GM12878 (cell line): ENCODE data around the gene MRTFB. TPM values are rescaled to one million over a fixed set of nuclear protein-coding genes. Genes with fewer than 3 reads are reported as not detected.

Source experiments
- ATF7 ChIP-seq: fragments of 450-650 bp; IDR thresholded peaks from 2 replicates; pipeline ENCODE4 v1.6.1; 2016; ENCODE audit warnings: low read depth, mild to moderate bottlenecking
- BMI1 ChIP-seq: fragments of 450-650 bp; IDR thresholded peaks from 2 replicates; pipeline ENCODE4 v1.6.1; 2016; ENCODE audit warnings: mild to moderate bottlenecking, moderate library complexity, borderline replicate concordance
- CHD1 ChIP-seq: IDR thresholded peaks from 2 replicates; pipeline ENCODE4 v1.6.1; 2012; ENCODE audit warnings: low read depth, low read length, improper control_type of control experiment
- CHD2 ChIP-seq: IDR thresholded peaks from 2 replicates; pipeline ENCODE4 v1.6.1; 2011; ENCODE audit warnings: low read depth, low read length, improper control_type of control experiment, borderline replicate concordance
- CREB1 ChIP-seq: IDR thresholded peaks from 2 replicates; pipeline ENCODE4 v1.6.1; 2012; ENCODE audit warnings: low read depth, mild to moderate bottlenecking, inconsistent platforms
- E2F4 ChIP-seq: IDR thresholded peaks from 2 replicates; pipeline ENCODE4 v1.6.1; 2012; ENCODE audit warnings: low read depth, low read length, improper control_type of control experiment
- GABPA ChIP-seq: IDR thresholded peaks from 2 replicates; pipeline ENCODE4 v1.6.1; 2014; ENCODE audit warnings: antibody characterized with exemption, low read depth, mild to moderate bottlenecking, inconsistent platforms
- IRF5 ChIP-seq: fragments of 450-650 bp; IDR thresholded peaks from 2 replicates; pipeline ENCODE4 v1.6.1; 2017; ENCODE audit warnings: borderline replicate concordance
- JUNB ChIP-seq: IDR thresholded peaks from 2 replicates; pipeline ENCODE4 v1.6.1; 2016; ENCODE audit warnings: antibody characterized with exemption, mild to moderate bottlenecking
- MAX ChIP-seq: IDR thresholded peaks from 2 replicates; pipeline ENCODE4 v1.6.1; 2012; ENCODE audit warnings: low read depth, low read length, improper control_type of control experiment
- MYC ChIP-seq: IDR thresholded peaks from 2 replicates; pipeline ENCODE4 v1.6.1; 2011; ENCODE audit warnings: mild to moderate bottlenecking, low read length, moderate library complexity, inconsistent platforms; ENCODE audit not compliant: insufficient read depth, insufficient replicate concordance, insufficient read length, severe bottlenecking
- NFIC ChIP-seq: IDR thresholded peaks from 2 replicates; pipeline ENCODE4 v1.6.1; 2012; ENCODE audit warnings: low read depth, mild to moderate bottlenecking, inconsistent platforms, low read length, moderate library complexity
- NFYA ChIP-seq: IDR thresholded peaks from 2 replicates; pipeline ENCODE4 v1.6.1; 2011; ENCODE audit warnings: low read depth, mild to moderate bottlenecking, low read length, improper control_type of control experiment, borderline replicate concordance
- NR2C1 ChIP-seq: fragments of 450-650 bp; IDR thresholded peaks from 2 replicates; pipeline ENCODE4 v1.6.1; 2017; ENCODE audit warnings: antibody characterized with exemption, mild to moderate bottlenecking, moderate library complexity
- NR2C2 ChIP-seq: IDR thresholded peaks from 2 replicates; pipeline ENCODE4 v1.6.1; 2011; ENCODE audit warnings: borderline replicate concordance, low read depth; ENCODE audit not compliant: control insufficient read depth, insufficient read length
- PBX3 ChIP-seq: IDR thresholded peaks from 2 replicates; pipeline ENCODE4 v1.6.1; 2011; ENCODE audit warnings: mild to moderate bottlenecking, low read depth, low read length, moderate library complexity; ENCODE audit not compliant: insufficient replicate concordance
- POLR2AphosphoS2 ChIP-seq: IDR thresholded peaks from 2 replicates; pipeline ENCODE4 v1.6.1; 2011; ENCODE audit warnings: low read depth, mild to moderate bottlenecking, low read length, improper control_type of control experiment, moderate library complexity
- RAD51 ChIP-seq: fragments of 450-650 bp; IDR thresholded peaks from 2 replicates; pipeline ENCODE4 v1.6.1; 2016; ENCODE audit warnings: moderate library complexity, mild to moderate bottlenecking, inconsistent platforms
- RBBP5 ChIP-seq: fragments of 200-600 bp; sonication (generic); conservative IDR thresholded peaks from 2 replicates; pipeline ENCODE4 v1.6.1; 2016
- SREBF2 ChIP-seq: IDR thresholded peaks from 2 replicates; pipeline ENCODE4 v1.6.1; 2012; ENCODE audit warnings: mild to moderate bottlenecking, low read length
- SRF ChIP-seq, 2 experiments: IDR thresholded peaks; 2 replicates each; pipeline ENCODE4 v1.6.1; 2011; ENCODE audit warnings: low read depth in 2 of 2, low read length in 2 of 2, mild to moderate bottlenecking in 1 of 2, moderate library complexity in 1 of 2
- TCF12 ChIP-seq: IDR thresholded peaks from 2 replicates; pipeline ENCODE4 v1.6.1; 2011; ENCODE audit warnings: low read depth, mild to moderate bottlenecking, low read length
- USF2 ChIP-seq: IDR thresholded peaks from 2 replicates; pipeline ENCODE4 v1.6.1; 2011; ENCODE audit warnings: low read depth, low read length, improper control_type of control experiment, borderline replicate concordance
- YBX1 ChIP-seq: fragments of 450-650 bp; IDR thresholded peaks from 2 replicates; pipeline ENCODE4 v1.6.1; 2016; ENCODE audit warnings: antibody characterized with exemption
- YY1 ChIP-seq: IDR thresholded peaks from 2 replicates; pipeline ENCODE4 v1.6.1; 2011; ENCODE audit warnings: low read depth, mild to moderate bottlenecking, low read length
- ZBTB33 ChIP-seq: fragments of 450-650 bp; IDR thresholded peaks from 2 replicates; pipeline ENCODE4 v1.6.1; 2017; ENCODE audit warnings: mild to moderate bottlenecking
- ZNF274 ChIP-seq: IDR thresholded peaks from one replicate; pipeline ENCODE4 v1.8.0; 2011; ENCODE audit not compliant: insufficient read length, insufficient read depth
- polyA plus RNA-seq, 11 experiments: library from polyadenylated mRNA; depleted of rRNA in 4 of 11; unstranded in 6 of 11; stranded (reverse) in 5 of 11; fragments of >200 nt; fragmentation: Nextera tagmentation in 4 of 11; fragmentation: Illumina TruSeq in 1 of 11; extraction: Ambion mirVana in 4 of 11; extraction: Trizol in 1 of 11; gene quantifications; 1 replicate in 1 of 11; 2 replicates in 10 of 11; pipeline versions ENCODE4 v1.2.1 to v1.2.3, GENCODE V29; 2011 to 2016; ENCODE audit warnings: inconsistent platforms in 2 of 11, missing spikeins in 2 of 11, low read depth in 1 of 11
- total RNA-seq, 4 experiments: library from RNA; depleted of rRNA in 3 of 4; stranded (reverse); fragments of >200 nt in 3 of 4; fragmentation: Illumina TruSeq in 1 of 4; extraction: Trizol in 1 of 4; gene quantifications; 2 replicates each; pipeline versions ENCODE4 v1.2.1 to v1.2.3, GENCODE V29; 2013 to 2021

MRTFB gene
- total and polyA plus RNA-seq, 10 of the 15 experiments (the other 5 are each of a cell fraction or from before 2014, with no cell fraction given) = 2.1 to 14.3 (median 8.0) TPM

- TF ChIP-seq PBX3 (peak; percentile 73), IRF5 (no peak), GABPA (no peak), YY1 (peak; percentile 20; the same call in 1 of the 2 replicates), MYC (no peak), MAX (peak; percentile 69), SRF (IDR thresholded peaks at IDR 0.05; ENCODE audit: low read depth in 2 of 2, low read length in 2 of 2) (no peak), NR2C2 (no peak), ZNF274 (no peak), NFYA (no peak), RAD51 (no peak), JUNB (peak; percentile 52; the same call in 1 of the 2 replicates), CREB1 (peak; percentile 64), SREBF2 (no peak), NFIC (peak; percentile 85), BMI1 (peak; percentile 60), TCF12 (peak; percentile 97), CHD1 (no peak), ZBTB33 (peak; percentile 12; the same call in 1 of the 2 replicates), USF2 (no peak), E2F4 (no peak), RBBP5 (no peak), CHD2 (peak; percentile 84), POLR2AphosphoS2 (no peak), NR2C1 (no peak), YBX1 (no peak), ATF7 (peak; percentile 69)
Measured at GRCh38 chr16:14310519-14310991, 239.4 kb downstream of the MRTFB start (continued).
